Neuron (in vitro differentiated cells): ENCODE data around the gene RFX7.
"Not testable (repeated sequence)": the region's sequence is repeated elsewhere in the genome, so short reads cannot be mapped to it uniquely, and the experiment has no call there.

Experiments used
- H2AFZ ChIP-seq: one replicate; pipeline ENCODE4 v1.6.1; 2013; ENCODE audit warnings: low read depth, mild to moderate bottlenecking, inconsistent platforms, low read length, moderate library complexity
- H3K27me3 ChIP-seq: one replicate; pipeline ENCODE4 v1.6.1; 2013; ENCODE audit warnings: low read length; ENCODE audit not compliant: insufficient read depth
- H3K36me3 ChIP-seq: one replicate; pipeline ENCODE4 v1.6.1; 2013; ENCODE audit warnings: low read length; ENCODE audit not compliant: insufficient read depth
- H3K4me1 ChIP-seq: one replicate; pipeline ENCODE4 v1.6.1; 2013; ENCODE audit warnings: low read length; ENCODE audit not compliant: insufficient read depth
- H3K4me3 ChIP-seq: 2 replicates; pipeline ENCODE4 v1.5.1; 2013; ENCODE audit warnings: mild to moderate bottlenecking, low read length, moderate library complexity
- H3K9me3 ChIP-seq: one replicate; pipeline ENCODE4 v1.6.1; 2013; ENCODE audit warnings: low read length

Gene RFX7

DNA sequence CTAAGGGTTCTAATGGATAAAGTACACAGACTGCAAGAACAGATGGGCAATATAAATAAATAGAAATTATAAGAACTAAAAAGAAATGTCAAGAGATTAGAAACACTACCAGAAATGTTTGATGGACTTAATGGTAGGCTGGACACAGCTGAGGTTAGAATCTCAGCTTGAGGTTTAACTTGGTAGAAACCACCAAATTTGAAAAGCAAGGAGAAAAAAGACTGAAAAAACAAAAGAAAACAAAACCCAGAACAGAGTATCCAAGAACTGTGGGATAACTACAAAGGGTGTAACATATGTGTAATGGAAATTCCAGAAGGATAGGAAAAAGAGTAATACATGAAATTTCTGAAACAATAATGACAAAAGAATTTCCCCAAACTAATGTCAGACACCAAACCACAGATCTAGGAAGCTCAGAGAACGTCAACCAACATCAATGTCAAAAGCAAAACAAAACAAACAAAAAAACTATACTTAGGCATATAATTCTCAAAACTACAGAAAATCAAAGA lies 35.0 kb downstream of the RFX7 start:
- H3K27me3 ChIP-seq = no peaks in the 10 kb centered on the region
- H3K9me3 ChIP-seq = peaks cover 19% of the 10 kb centered on the region
- no peaks in the 10 kb centered on the region for H3K4me1 ChIP-seq
- no peak overlapping the region for H2AFZ ChIP-seq
- peaks cover 10% of the 10 kb centered on the region for H3K36me3 ChIP-seq
- H3K4me3 ChIP-seq = no peak overlapping the region

DNA sequence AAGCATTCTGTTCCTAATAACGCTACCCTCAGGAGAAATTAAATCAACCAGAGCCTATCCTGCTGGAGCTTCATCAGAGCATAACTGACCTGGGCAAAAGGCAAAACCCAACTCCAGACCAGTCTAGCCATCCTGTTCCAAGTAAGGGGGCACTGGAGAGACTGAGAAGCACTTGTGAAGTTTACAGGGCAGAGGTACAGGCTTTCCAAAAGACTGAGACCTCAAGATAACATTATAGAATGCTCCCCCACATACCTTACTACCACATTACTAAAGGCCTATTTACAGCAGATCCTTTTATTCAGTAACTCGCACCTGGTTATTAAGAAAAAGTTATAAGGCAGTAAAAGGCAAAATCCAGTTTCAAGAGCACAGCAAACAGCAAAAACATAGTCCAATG lies 35.5 kb downstream of the RFX7 start:
- Histone ChIP-seq H3K4me3 (no peak overlapping the region), H3K9me3 (peaks cover 19% of the 10 kb centered on the region), H3K36me3 (peaks cover 10% of the 10 kb centered on the region), H3K4me1 (no peaks in the 10 kb centered on the region), H2AFZ (no peak overlapping the region), H3K27me3 (no peaks in the 10 kb centered on the region)

DNA sequence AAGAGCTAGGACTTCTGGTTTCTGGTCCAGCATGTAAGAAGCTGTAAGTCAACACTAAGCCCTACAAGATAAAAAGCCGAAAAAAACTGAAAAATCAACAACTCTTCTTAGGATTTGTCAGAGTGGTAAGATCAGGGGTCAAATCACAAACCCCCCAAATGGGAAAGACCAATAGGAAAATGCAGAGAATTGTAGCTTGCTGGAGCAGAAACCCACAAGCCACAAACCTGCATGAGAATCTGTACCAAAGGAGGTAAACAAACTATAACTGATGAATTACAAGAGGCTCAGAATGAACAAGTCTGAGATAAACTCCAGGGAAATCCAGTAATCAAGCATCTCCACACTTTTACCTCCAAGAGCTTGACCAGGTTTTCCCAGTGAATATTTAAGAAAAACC lies 36.0 kb downstream of the RFX7 start:
- no peak overlapping the region for H3K4me3 ChIP-seq
- peaks cover 5% of the 10 kb centered on the region for H3K4me1 ChIP-seq
- peaks cover 19% of the 10 kb centered on the region for H3K9me3 ChIP-seq
- no peaks in the 10 kb centered on the region for H3K27me3 ChIP-seq
- H2AFZ ChIP-seq = no peak overlapping the region
- peaks cover 13% of the 10 kb centered on the region for H3K36me3 ChIP-seq

DNA sequence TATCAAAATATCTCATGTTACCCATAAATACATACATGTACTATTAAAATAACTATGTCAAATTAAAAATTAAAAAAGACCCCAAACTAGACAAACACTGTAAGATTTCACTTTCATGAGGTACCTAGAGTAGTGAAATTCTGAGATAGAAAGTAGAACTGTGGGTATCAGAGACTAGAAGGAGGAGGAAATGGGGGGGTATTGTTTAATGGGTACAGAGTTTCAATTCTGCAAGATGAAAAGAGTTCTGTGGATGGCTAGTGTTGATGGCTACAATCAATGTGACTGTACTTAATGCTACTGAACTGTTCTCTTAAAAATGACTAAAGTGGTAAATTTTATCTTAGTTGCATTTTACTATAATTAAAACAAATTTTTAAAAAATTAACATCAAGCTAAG lies 36.6 kb downstream of the RFX7 start:
- H3K9me3 ChIP-seq = peaks cover 15% of the 10 kb centered on the region

DNA sequence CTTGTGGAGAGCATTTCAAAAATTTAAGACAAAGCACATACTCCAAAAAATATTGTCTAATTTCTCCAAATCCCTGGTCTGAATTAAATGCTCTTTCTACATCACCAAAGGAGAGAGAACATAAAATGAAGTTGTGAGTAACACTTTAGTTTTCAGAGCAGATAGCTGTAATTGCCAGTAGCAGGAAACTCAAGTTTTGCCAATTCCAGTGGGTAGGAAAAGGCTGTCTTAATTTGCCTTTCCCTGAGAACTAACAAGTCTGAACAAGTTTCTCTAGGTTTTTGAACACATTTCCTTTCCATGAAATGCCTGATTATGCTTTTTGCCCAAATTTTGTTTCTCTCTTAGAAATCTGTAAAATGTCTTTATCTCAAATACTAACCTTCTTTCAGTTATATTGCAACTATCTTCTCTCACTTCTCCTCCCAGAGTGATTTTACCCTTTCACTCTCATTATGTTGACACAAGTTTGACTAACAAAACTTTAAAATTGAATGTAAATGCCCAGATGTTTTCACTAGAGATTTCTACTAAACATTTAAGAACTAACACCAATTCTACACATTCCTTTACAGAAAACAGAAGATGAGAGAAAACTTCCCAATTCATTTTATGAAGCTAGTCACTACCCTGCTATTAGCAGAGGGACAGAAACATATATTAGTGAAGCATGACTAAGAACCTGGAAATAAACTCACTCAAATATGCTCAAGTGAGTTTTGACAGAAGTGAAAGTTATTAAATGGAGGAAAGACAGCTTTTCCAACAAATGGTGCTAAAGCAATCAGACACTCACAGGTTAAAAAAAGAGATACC lies 38.4 kb downstream of the RFX7 start:
- Histone ChIP-seq H3K36me3 (peaks cover 6% of the 10 kb centered on the region), H3K9me3 (peaks cover 10% of the 10 kb centered on the region), H3K4me1 (peaks cover 8% of the 10 kb centered on the region), H2AFZ (no peak overlapping the region), H3K27me3 (no peaks in the 10 kb centered on the region), H3K4me3 (no peak overlapping the region)

More for the DNA sequence above, 36.6 kb downstream of the RFX7 start:
- H3K27me3 ChIP-seq = no peaks in the 10 kb centered on the region
- H3K4me1 ChIP-seq = peaks cover 8% of the 10 kb centered on the region
- no peak overlapping the region for H3K4me3 ChIP-seq
- H2AFZ ChIP-seq = no peak overlapping the region
- H3K36me3 ChIP-seq = peaks cover 12% of the 10 kb centered on the region

DNA sequence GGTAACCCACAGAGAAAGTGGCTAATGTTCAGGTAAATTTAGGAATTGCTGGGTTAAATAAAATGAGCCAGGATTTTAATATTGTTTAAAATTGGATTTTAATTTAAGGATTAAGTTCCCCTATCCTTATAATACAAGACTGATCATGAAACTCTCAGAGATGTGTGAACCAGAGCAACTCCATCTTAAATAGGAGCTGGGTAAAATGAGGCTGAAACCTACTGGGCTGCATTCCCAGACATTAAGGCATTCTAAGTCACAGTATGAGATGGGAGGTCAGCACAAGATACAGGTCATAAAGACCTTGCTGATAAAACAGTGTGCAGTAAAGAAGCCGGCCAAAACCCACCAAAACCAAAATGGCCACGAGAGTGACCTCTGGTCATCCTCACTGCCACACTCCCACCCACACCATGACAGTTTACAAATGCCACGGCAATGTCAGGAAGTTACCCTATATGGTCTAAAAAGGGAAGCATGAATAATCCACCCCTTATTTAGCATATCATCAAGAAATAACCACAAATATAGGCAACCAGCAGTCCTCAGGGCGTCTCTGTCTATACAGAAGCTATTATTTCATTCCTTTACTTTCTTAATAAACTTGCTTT lies 40.3 kb downstream of the RFX7 start:
- H2AFZ ChIP-seq, H3K27me3 ChIP-seq: not testable (repeated sequence)

DNA sequence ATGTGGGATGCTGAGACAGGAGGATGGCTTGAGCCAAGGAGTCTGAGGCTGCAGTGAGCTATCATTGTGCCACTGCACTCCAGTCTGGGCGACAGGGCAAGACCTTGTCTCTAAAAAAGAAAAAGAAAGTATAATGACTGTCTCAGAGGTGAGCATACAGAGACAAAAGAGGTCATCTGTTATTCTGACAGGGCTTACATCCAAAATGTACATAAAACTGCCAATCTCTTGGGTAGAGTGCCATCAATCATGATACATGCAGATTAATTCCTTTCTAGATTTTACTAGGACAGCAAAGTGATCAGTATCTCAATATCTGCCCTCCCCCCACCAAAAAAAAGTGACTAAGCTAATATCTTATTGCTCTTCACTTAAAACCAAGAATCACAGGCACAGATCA lies 41.0 kb downstream of the RFX7 start:
- peaks cover 8% of the 10 kb centered on the region for H3K4me1 ChIP-seq
- no peak overlapping the region for H2AFZ ChIP-seq
- no peak overlapping the region for H3K4me3 ChIP-seq
- H3K36me3 ChIP-seq = peaks cover 9% of the 10 kb centered on the region
- no peaks in the 10 kb centered on the region for H3K9me3 ChIP-seq
- no peaks in the 10 kb centered on the region for H3K27me3 ChIP-seq

More for the DNA sequence above, 40.3 kb downstream of the RFX7 start:
- not testable (repeated sequence) for H3K36me3 ChIP-seq, H3K4me1 ChIP-seq, H3K4me3 ChIP-seq, H3K9me3 ChIP-seq

DNA sequence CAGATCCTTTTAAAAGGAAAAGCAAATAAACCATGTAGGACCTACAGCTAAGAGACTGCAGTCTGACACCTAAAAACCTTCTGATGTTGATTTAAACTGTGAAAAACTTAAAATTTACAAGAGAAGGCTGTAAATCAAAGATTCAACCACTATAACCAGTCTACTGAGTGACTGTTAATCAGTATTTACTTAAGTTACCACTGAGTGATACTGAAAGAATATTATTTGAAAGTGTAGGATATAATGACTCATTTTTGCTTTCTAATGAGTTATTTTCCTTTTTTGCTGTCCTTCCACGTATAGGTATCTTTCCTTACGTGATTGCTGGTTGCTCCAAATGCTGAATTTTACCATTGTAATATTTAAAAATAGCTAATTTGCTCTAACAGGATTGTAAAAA lies 44.6 kb downstream of the RFX7 start:
- Histone ChIP-seq H2AFZ (no peak overlapping the region), H3K4me3 (no peak overlapping the region), H3K4me1 (peaks cover 8% of the 10 kb centered on the region), H3K9me3 (peaks cover 3% of the 10 kb centered on the region), H3K27me3 (no peaks in the 10 kb centered on the region), H3K36me3 (peaks cover 9% of the 10 kb centered on the region)

DNA sequence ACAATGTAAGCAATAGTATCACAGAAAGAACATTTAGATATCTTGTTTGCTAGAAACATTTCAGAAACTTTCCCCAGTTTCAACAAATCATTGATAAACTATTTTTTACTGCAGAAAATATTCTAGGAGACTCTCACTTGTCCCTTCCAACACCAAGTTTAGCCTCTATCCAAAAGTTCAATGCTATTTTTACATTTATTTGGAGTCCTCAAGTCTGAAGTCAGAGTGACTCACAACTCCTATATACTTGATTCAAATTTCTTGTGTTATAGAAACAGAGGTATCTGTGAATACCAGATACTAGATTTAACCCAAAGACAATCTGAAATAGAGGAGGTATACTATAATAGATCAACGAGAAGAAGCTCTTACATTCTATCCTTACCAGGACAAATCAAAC lies 49.6 kb downstream of the RFX7 start:
- Histone ChIP-seq H3K4me3 (no peak overlapping the region), H3K36me3 (peaks cover 4% of the 10 kb centered on the region), H3K27me3 (no peaks in the 10 kb centered on the region), H3K9me3 (peaks cover 6% of the 10 kb centered on the region), H2AFZ (no peak overlapping the region), H3K4me1 (no peaks in the 10 kb centered on the region)

DNA sequence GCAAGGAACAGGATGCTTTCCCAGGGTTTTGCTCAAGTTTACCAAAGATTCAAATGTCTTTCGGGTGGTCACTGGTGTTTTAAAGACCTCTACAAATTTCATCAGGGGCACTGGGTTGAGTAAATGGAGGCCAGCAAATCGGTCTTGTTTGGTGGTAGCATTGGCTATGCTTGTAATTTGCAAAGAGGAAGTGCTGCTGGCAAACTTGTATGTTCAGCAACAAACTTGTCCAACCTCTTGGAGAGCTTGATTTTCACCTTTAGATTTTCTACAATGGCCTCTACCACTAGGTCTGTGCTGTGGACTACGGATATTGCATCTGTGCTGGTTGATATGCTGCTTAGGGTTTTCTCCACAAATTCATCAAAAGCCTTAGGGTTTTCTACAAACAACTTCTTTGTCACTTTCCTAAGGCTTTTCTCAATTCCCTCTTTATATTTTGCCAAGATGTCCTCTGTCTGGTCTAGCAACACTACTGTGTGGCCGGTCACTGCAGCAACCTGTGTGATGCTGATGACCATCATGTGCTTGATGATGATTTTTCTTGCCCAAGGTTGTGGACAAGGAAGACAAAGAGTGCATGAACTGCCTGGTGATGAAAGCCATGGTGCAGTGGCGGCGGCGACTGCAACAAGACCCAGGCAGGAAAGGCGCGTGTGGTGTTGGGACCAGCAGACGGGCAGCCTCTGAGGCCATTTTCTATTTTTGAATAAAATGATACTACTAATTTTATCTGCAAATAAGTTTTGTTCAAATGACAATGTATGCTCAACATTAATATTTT lies 50.8 kb downstream of the RFX7 start:
- no peaks in the 10 kb centered on the region for H3K4me1 ChIP-seq
- H3K4me3 ChIP-seq = no peak overlapping the region
- H3K36me3 ChIP-seq = peaks cover 4% of the 10 kb centered on the region
- H3K27me3 ChIP-seq = no peaks in the 10 kb centered on the region
- H2AFZ ChIP-seq = no peak overlapping the region
- peaks cover 6% of the 10 kb centered on the region for H3K9me3 ChIP-seq

DNA sequence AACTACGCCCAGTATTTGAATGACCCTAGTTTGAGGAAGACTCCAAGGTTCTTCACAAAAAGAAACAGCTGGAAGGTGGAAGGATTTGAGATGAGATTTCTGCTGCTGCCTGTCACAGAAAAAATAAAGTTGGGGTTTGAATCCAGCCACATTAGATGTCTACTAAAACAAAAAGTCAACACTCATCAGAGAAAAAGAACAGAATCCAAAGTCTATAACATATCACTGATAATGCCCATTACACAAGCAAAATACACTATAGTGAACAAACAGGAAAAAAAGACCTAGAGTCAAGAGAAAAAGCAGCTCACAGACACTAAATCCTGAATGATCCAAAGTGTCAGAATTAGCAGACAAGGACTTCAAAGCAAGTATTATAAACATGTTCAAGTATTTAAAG lies 56.0 kb downstream of the RFX7 start:
- H3K4me1 ChIP-seq = no peaks in the 10 kb centered on the region
- H3K27me3 ChIP-seq = no peaks in the 10 kb centered on the region
- H2AFZ ChIP-seq = no peak overlapping the region
- H3K36me3 ChIP-seq = peaks cover 2% of the 10 kb centered on the region
- no peak overlapping the region for H3K4me3 ChIP-seq
- H3K9me3 ChIP-seq = peaks cover 4% of the 10 kb centered on the region

DNA sequence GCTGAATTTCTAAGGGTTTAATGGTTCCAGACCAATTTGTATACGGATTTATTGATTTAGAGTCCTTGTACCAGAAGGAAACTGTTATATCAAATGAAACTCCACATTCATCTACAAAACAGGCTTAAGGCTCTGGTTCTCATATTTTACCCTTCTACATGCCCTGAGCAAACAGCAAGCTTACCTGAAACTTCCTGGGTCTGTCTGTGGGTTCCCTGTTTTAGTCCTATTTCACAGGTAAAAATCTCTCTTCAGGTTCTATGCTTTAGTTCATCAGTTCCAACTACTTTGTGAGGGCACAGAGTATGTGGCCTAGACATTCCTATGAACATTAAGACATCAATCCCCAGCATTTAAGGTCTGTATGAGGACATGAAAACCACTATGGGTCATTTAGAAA lies 57.7 kb downstream of the RFX7 start:
- H3K9me3 ChIP-seq = peaks cover 7% of the 10 kb centered on the region
- no peak overlapping the region for H2AFZ ChIP-seq
- peaks cover 2% of the 10 kb centered on the region for H3K36me3 ChIP-seq
- no peaks in the 10 kb centered on the region for H3K4me1 ChIP-seq
- H3K4me3 ChIP-seq = no peak overlapping the region
- H3K27me3 ChIP-seq = no peaks in the 10 kb centered on the region

DNA sequence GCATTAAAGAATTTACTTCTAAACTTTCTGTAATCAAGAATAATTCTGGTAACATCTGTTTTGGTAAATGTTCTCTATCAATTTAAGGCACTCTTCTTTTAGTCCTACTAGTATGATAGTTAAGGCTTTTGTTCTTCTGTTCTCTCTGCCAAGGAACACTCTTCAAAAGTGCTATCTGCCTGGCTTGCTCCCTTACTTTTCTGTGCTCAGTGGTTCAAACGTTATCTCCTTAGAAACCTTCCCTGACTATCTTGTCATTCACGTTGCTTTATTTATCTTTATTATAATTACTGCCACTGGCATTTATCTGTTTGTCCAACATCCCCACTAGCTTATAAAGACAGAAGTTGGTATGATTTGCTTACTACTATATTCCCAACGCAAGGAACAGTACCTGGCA lies 59.2 kb downstream of the RFX7 start:
- Histone ChIP-seq H3K9me3 (peaks cover 4% of the 10 kb centered on the region), H3K4me3 (no peak overlapping the region), H3K4me1 (no peaks in the 10 kb centered on the region), H3K27me3 (no peaks in the 10 kb centered on the region), H3K36me3 (peaks cover 2% of the 10 kb centered on the region), H2AFZ (no peak overlapping the region)
